GM23338 (cell line): Measurements from ENCODE around the gene GNAO1. TPM values are rescaled to one million over a fixed set of nuclear protein-coding genes. Genes with fewer than 3 reads are reported as not detected.
A peak's percentile ranks its signal among the peaks of the same experiment; 100 is the strongest.

Experiments
- ATAC-seq: fragments of 200-7000 bp; cut with Tn5 transposase; 3 replicates; pipeline ENCODE4 v1.9.1; 2020
- DNase-seq: peaks from one replicate; pipeline ENCODE4 v3.0.0-alpha.2; 2015; ENCODE audit warnings: low spot score
- H2AFZ ChIP-seq: fragments of 200-600 bp; sonication (generic); 2 replicates; pipeline ENCODE4 v1.8.0; 2016; ENCODE audit warnings: antibody characterized with exemption, mild to moderate bottlenecking, moderate library complexity
- H3F3A ChIP-seq: fragments of 200-600 bp; sonication (generic); replicated peaks from 2 replicates; pipeline ENCODE4 v1.8.0; 2017; ENCODE audit warnings: antibody characterized with exemption, mixed run types, low read depth
- H3K27ac ChIP-seq: fragments of 200-600 bp; sonication (generic); 2 replicates; pipeline ENCODE4 v1.6.1; 2016; ENCODE audit warnings: low read depth
- H3K27me3 ChIP-seq: fragments of 200-600 bp; sonication (generic); 2 replicates; pipeline ENCODE4 v1.8.0; 2016; ENCODE audit warnings: mild to moderate bottlenecking, mixed run types, moderate library complexity; ENCODE audit not compliant: insufficient read depth
- H3K36me3 ChIP-seq: fragments of 200-600 bp; sonication (generic); 2 replicates; pipeline ENCODE4 v1.8.0; 2016; ENCODE audit warnings: mild to moderate bottlenecking; ENCODE audit not compliant: insufficient read depth
- H3K4me1 ChIP-seq: fragments of 200-600 bp; sonication (generic); 2 replicates; pipeline ENCODE4 v1.8.0; 2016; ENCODE audit warnings: mild to moderate bottlenecking, moderate library complexity; ENCODE audit not compliant: insufficient read depth
- H3K4me2 ChIP-seq: fragments of 200-600 bp; sonication (generic); 2 replicates; pipeline ENCODE4 v1.7.1; 2017; ENCODE audit warnings: mixed run types
- H3K4me3 ChIP-seq: fragments of 200-600 bp; sonication (generic); 2 replicates; pipeline ENCODE4 v1.6.1; 2016; ENCODE audit warnings: mixed run types
- H3K79me2 ChIP-seq: fragments of 200-600 bp; sonication (generic); replicated peaks from 2 replicates; pipeline ENCODE4 v1.8.0; 2017; ENCODE audit warnings: mild to moderate bottlenecking; ENCODE audit not compliant: insufficient read depth
- H3K9me2 ChIP-seq: fragments of 200-600 bp; sonication (generic); 2 replicates; pipeline ENCODE4 v1.8.0; 2017; ENCODE audit not compliant: insufficient read depth
- H4K20me1 ChIP-seq: fragments of 200-600 bp; sonication (generic); replicated peaks from 2 replicates; pipeline ENCODE4 v1.8.0; 2017; ENCODE audit warnings: mild to moderate bottlenecking; ENCODE audit not compliant: insufficient read depth
- H3K27ac Mint-ChIP-seq: 2 replicates; pipeline ENCODE4 v1.8.0; 2020; ENCODE audit warnings: inconsistent platforms, mild to moderate bottlenecking, moderate library complexity, mixed read lengths
- H3K27me3 Mint-ChIP-seq: 3 replicates; pipeline ENCODE4 v1.8.0; 2022; ENCODE audit warnings: low read depth, mild to moderate bottlenecking, moderate library complexity, mixed read lengths, inconsistent platforms; ENCODE audit not compliant: insufficient read depth, poor library complexity
- H3K36me3 Mint-ChIP-seq: 3 replicates; pipeline ENCODE4 v1.8.0; 2021; ENCODE audit warnings: low read depth, mild to moderate bottlenecking, inconsistent platforms, moderate library complexity, mixed read lengths
- H3K4me1 Mint-ChIP-seq: 3 replicates; pipeline ENCODE4 v1.8.0; 2020; ENCODE audit warnings: mild to moderate bottlenecking, inconsistent platforms, mixed read lengths
- H3K4me3 Mint-ChIP-seq: 3 replicates; pipeline ENCODE4 v1.8.0; 2021; ENCODE audit warnings: moderate library complexity, mild to moderate bottlenecking, inconsistent platforms, mixed read lengths
- H3K9me3 Mint-ChIP-seq: 3 replicates; pipeline ENCODE4 v1.8.0; 2020; ENCODE audit warnings: moderate library complexity, mild to moderate bottlenecking, inconsistent platforms, mixed read lengths
- CREB1 ChIP-seq: fragments of 250-450 bp; sonication (Bioruptor Pico); IDR thresholded peaks from 2 replicates; pipeline ENCODE4 v1.5.0; 2020; ENCODE audit warnings: low read depth, mild to moderate bottlenecking, moderate library complexity
- EZH2phosphoT487 ChIP-seq: fragments of 200-600 bp; sonication (generic); IDR thresholded peaks from one replicate; pipeline ENCODE4 v1.8.1; 2018; ENCODE audit warnings: antibody characterized with exemption; ENCODE audit not compliant: unreplicated experiment
- NANOG ChIP-seq: IDR thresholded peaks from 2 replicates; pipeline ENCODE4 v1.6.1; 2016; ENCODE audit warnings: antibody characterized with exemption, borderline replicate concordance
- POLR2AphosphoS5 ChIP-seq: IDR thresholded peaks from 2 replicates; pipeline ENCODE4 v1.6.1; 2016; ENCODE audit warnings: antibody characterized with exemption, low read depth
- REST ChIP-seq: IDR thresholded peaks from one replicate; pipeline ENCODE4 v1.6.1; 2018; ENCODE audit warnings: antibody characterized with exemption; ENCODE audit not compliant: unreplicated experiment
- STAT1 ChIP-seq: IDR thresholded peaks from one replicate; pipeline ENCODE4 v1.6.1; 2016; ENCODE audit warnings: antibody characterized with exemption; ENCODE audit not compliant: unreplicated experiment
- ZNF114 ChIP-seq: fragments of 250-450 bp; sonication (Bioruptor Pico); IDR thresholded peaks from 2 replicates; pipeline ENCODE4 v1.5.0; 2020; ENCODE audit warnings: mild to moderate bottlenecking, moderate library complexity
- polyA plus RNA-seq: library from polyadenylated mRNA; unstranded; fragments of >200 nt; fragmentation: Nextera tagmentation; extraction: Ambion mirVana; gene quantifications from 2 replicates; pipeline ENCODE4 v1.2.1, GENCODE V29; 2016
- total RNA-seq: library from RNA; depleted of rRNA; stranded (reverse); fragments of >200 nt; shearing (Covaris generic); gene quantifications from 2 replicates; pipeline ENCODE4 v1.2.3, GENCODE V29; 2014
- TF ChIP-seq, protein P1 (sequence below): IDR thresholded peaks from 2 replicates; pipeline ENCODE4 v1.6.1; 2016; ENCODE audit warnings: antibody characterized with exemption
- TF ChIP-seq, protein P2 (sequence below), 2 experiments: fragments of 200-600 bp in 1 of 2; sonication (generic) in 1 of 2; conservative IDR thresholded peaks; 2 replicates each; pipeline versions ENCODE4 v1.5.1 to v1.6.1; 2016 to 2017; ENCODE audit warnings: antibody characterized with exemption in 2 of 2, low read depth in 2 of 2, mild to moderate bottlenecking in 2 of 2, moderate library complexity in 1 of 2

The GNAO1 gene
- total and polyA plus RNA-seq, 2 experiments from 2014 or later = 6.5 to 24.8 TPM

DNA sequence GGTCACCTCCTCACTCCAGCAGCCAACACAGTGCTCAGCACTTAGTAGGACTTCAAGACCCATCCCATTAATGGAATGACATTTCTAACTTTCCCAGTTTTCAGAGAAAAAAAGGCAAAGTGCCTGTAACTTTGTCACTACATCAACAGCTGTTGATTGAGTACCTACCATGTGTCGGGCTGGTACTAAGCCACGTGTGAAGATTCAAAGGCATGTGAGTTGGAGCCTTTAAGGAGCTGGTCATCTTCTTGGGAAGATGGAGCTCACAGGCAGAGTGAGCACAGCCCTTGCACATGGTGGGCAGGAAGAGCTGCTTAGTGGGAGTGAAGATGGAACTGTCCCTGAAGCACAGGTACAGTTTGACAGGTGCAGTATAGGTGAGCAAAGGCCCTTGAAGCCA is 88.6 kb downstream of the GNAO1 start:
- Histone ChIP-seq H3K79me2 (no peaks in the 10 kb centered on the region), H3K27me3 (no peaks in the 10 kb centered on the region), H3K36me3 (no peaks in the 10 kb centered on the region), H3K4me2 (no peak overlapping the region), H3K4me1 (peaks cover 38% of the 10 kb centered on the region), H2AFZ (no peak overlapping the region), H3K4me3 (no peak overlapping the region), H3K27ac (no peak overlapping the region), H4K20me1 (no peaks in the 10 kb centered on the region), H3F3A (0 out of 2 replicates have a peak, but pooled peaks cover 3% of the 10 kb centered on the region), H3K9me2 (peaks cover 15% of the 10 kb centered on the region)
- H3K4me3 Mint-ChIP-seq = no peak overlapping the region
- no peak for TF ChIP-seq STAT1
- no peak for TF ChIP-seq EZH2phosphoT487
- TF ChIP-seq REST = no peak
- TF ChIP-seq CREB1 = no peak
- no peak for TF ChIP-seq NANOG
- no peak for TF ChIP-seq POLR2AphosphoS5
- TF ChIP-seq, protein P1, sequence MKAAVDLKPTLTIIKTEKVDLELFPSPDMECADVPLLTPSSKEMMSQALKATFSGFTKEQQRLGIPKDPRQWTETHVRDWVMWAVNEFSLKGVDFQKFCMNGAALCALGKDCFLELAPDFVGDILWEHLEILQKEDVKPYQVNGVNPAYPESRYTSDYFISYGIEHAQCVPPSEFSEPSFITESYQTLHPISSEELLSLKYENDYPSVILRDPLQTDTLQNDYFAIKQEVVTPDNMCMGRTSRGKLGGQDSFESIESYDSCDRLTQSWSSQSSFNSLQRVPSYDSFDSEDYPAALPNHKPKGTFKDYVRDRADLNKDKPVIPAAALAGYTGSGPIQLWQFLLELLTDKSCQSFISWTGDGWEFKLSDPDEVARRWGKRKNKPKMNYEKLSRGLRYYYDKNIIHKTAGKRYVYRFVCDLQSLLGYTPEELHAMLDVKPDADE = no peak
- TF ChIP-seq, protein P2, sequence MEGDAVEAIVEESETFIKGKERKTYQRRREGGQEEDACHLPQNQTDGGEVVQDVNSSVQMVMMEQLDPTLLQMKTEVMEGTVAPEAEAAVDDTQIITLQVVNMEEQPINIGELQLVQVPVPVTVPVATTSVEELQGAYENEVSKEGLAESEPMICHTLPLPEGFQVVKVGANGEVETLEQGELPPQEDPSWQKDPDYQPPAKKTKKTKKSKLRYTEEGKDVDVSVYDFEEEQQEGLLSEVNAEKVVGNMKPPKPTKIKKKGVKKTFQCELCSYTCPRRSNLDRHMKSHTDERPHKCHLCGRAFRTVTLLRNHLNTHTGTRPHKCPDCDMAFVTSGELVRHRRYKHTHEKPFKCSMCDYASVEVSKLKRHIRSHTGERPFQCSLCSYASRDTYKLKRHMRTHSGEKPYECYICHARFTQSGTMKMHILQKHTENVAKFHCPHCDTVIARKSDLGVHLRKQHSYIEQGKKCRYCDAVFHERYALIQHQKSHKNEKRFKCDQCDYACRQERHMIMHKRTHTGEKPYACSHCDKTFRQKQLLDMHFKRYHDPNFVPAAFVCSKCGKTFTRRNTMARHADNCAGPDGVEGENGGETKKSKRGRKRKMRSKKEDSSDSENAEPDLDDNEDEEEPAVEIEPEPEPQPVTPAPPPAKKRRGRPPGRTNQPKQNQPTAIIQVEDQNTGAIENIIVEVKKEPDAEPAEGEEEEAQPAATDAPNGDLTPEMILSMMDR (conservative IDR thresholded peaks at IDR 0.05; ENCODE audit: low read depth in 2 of 2) = no peak
- peaks cover 9% of the 10 kb centered on the region for H3K27me3 Mint-ChIP-seq
- no peak for DNase-seq
- H3K27ac Mint-ChIP-seq = no peak overlapping the region
- no peak for ATAC-seq
- peaks cover 25% of the 10 kb centered on the region for H3K36me3 Mint-ChIP-seq
- H3K4me1 Mint-ChIP-seq = peaks cover 76% of the 10 kb centered on the region
- peaks cover 4% of the 10 kb centered on the region; the same call in 1 of the 3 replicates for H3K9me3 Mint-ChIP-seq

DNA sequence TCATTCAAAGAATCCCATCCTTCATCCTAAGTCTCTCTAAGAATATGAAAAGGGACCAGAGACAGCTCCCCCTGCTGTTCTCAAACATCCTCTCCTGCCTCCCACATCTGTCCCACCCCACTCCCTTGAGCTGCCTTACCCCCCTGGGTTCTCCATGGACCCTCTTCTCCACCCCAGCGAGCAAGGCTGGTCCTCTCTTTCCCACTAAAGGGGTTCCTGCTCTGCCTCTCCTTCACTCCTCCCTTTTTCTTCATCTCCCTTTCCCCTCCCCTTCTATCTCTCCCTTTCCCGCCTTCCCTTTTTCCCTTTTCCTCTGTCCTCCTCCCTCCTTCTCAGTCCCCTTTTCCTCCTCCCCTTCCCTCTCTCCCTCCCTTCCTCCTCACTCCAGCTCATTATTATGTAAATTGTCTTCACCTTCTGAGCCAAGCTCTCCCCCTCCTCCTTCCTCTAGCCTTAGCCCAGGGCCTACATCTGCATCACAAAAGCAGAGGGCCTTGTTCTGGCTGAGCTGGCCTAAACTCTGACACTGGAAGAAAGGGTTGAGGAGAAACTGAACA is 90.0 kb downstream of the GNAO1 start:
- Mint-ChIP-seq H3K4me1 (peaks cover 79% of the 10 kb centered on the region), H3K27ac (peak overlapping the region; percentile 76), H3K36me3 (peaks cover 15% of the 10 kb centered on the region), H3K9me3 (no peaks in the 10 kb centered on the region), H3K27me3 (peaks cover 11% of the 10 kb centered on the region), H3K4me3 (peak overlapping the region; percentile 45)
- Histone ChIP-seq H3K27me3 (no peaks in the 10 kb centered on the region), H3K4me1 (peaks cover 36% of the 10 kb centered on the region), H3K4me2 (peak overlapping the region; percentile 33), H4K20me1 (no peaks in the 10 kb centered on the region), H3K79me2 (no peaks in the 10 kb centered on the region), H3K27ac (no peak overlapping the region), H3K4me3 (peak overlapping the region; percentile 18; the same call in 1 of the 2 replicates), H3K36me3 (no peaks in the 10 kb centered on the region), H3K9me2 (peaks cover 15% of the 10 kb centered on the region), H3F3A (0 out of 2 replicates have a peak, but pooled peaks cover 3% of the 10 kb centered on the region), H2AFZ (no peak overlapping the region)
- DNase-seq (peak; percentile 98), ATAC-seq (peak; percentile 93)
- TF ChIP-seq, protein P1 = no peak
- TF ChIP-seq, protein P2 (conservative IDR thresholded peaks at IDR 0.05; ENCODE audit: low read depth in 2 of 2) = peak; percentile 43 to 52
- TF ChIP-seq EZH2phosphoT487 (no peak), CREB1 (no peak), ZNF114 (no peak), STAT1 (no peak)
